SK-N-SH (cell line): ENCODE measurements around the gene PLCB1. TPM values are rescaled to one million over a fixed set of nuclear protein-coding genes. Genes with fewer than 3 reads are reported as not detected.

Experiments
- CTCF ChIA-PET: fragments of 300-600, 350-600 bp; formaldehyde crosslinking; extraction: SDS; loops from one replicate; lab custom pipeline; 2021; lab: Yijun Ruan, JAX
- POLR2A ChIA-PET: fragments of 350-600 bp; sonication (Branson Sonifier 250); formaldehyde crosslinking; extraction: SDS; loops from one replicate; lab custom pipeline; 2020; ENCODE audit warnings: antibody characterized with exemption, inconsistent platforms; lab: Yijun Ruan, JAX
- DNase-seq: peaks from one replicate; pipeline ENCODE4 v3.0.0; 2012
- H2AFZ ChIP-seq: fragments of 200-600 bp; sonication (generic); 2 replicates; pipeline ENCODE4 v1.8.1; 2016; ENCODE audit warnings: antibody characterized with exemption, mild to moderate bottlenecking, low read depth
- H3F3A ChIP-seq: fragments of 200-600 bp; sonication (generic); replicated peaks from 2 replicates; pipeline ENCODE3; 2016; ENCODE audit warnings: antibody characterized with exemption, mild to moderate bottlenecking; ENCODE audit not compliant: insufficient read depth
- H3K27ac ChIP-seq, 2 experiments: fragments of 200-500 bp in 1 of 2; fragments of 200-600 bp in 1 of 2; sonication (Bioruptor generic) in 1 of 2; sonication (generic), shearing (Covaris generic) in 1 of 2; 2 replicates each; pipeline versions ENCODE4 v1.5.1 to v1.6.1; 2014 to 2016; ENCODE audit warnings: low read depth in 2 of 2, inconsistent platforms in 1 of 2, low read length in 1 of 2, mild to moderate bottlenecking in 1 of 2, mixed read lengths in 1 of 2
- H3K27me3 ChIP-seq: fragments of 200-600 bp; sonication (generic), shearing (Covaris generic); 2 replicates; pipeline ENCODE4 v1.6.1; 2016; ENCODE audit warnings: mixed run types; ENCODE audit not compliant: insufficient read depth
- H3K36me3 ChIP-seq, 2 experiments: fragments of 200-500 bp in 1 of 2; fragments of 200-600 bp in 1 of 2; sonication (Bioruptor generic) in 1 of 2; sonication (generic) in 1 of 2; replicated peaks in 1 of 2; 2 replicates each; pipeline versions ENCODE3 to v1.5.1; 2014 to 2016; ENCODE audit warnings: low read length in 1 of 2, mild to moderate bottlenecking in 1 of 2; ENCODE audit not compliant: insufficient read depth in 2 of 2, control insufficient read depth in 1 of 2
- H3K4me1 ChIP-seq, 2 experiments: fragments of 200-500 bp in 1 of 2; fragments of 200-600 bp in 1 of 2; sonication (Bioruptor generic) in 1 of 2; sonication (generic), shearing (Covaris generic) in 1 of 2; 2 replicates each; pipeline versions ENCODE4 v1.5.1 to v1.6.1; 2014 to 2016; ENCODE audit warnings: low read depth in 1 of 2, low read length in 1 of 2, mixed run types in 1 of 2; ENCODE audit not compliant: insufficient read depth in 2 of 2, control insufficient read depth in 1 of 2
- H3K4me2 ChIP-seq: fragments of 200-600 bp; sonication (generic), shearing (Covaris generic); 2 replicates; pipeline ENCODE4 v1.6.1; 2017; ENCODE audit warnings: mixed run types
- H3K4me3 ChIP-seq, 2 experiments: fragments of 200-500 bp in 1 of 2; fragments of 200-600 bp in 1 of 2; sonication (Bioruptor generic) in 1 of 2; sonication (generic), shearing (Covaris generic) in 1 of 2; 2 replicates each; pipeline versions ENCODE4 v1.5.1 to v1.8.1; 2014 to 2016; ENCODE audit warnings: low read depth in 2 of 2, inconsistent platforms in 1 of 2, low read length in 1 of 2, mild to moderate bottlenecking in 1 of 2, mixed read lengths in 1 of 2, moderate library complexity in 1 of 2
- H3K79me2 ChIP-seq: fragments of 200-600 bp; sonication (generic); 2 replicates; pipeline ENCODE4 v1.8.1; 2017; ENCODE audit warnings: mild to moderate bottlenecking; ENCODE audit not compliant: insufficient read depth
- H3K9ac ChIP-seq: fragments of 200-600 bp; sonication (generic); 2 replicates; pipeline ENCODE4 v1.6.1; 2017; ENCODE audit warnings: mixed run types
- H3K9me2 ChIP-seq: fragments of 200-600 bp; sonication (generic); 2 replicates; pipeline ENCODE4 v1.6.1; 2017; ENCODE audit warnings: mixed run types
- H3K9me3 ChIP-seq: fragments of 200-600 bp; sonication (generic); 2 replicates; pipeline ENCODE4 v1.6.1; 2017; ENCODE audit warnings: mixed run types, mild to moderate bottlenecking, moderate library complexity
- H4K20me1 ChIP-seq: fragments of 200-600 bp; sonication (generic); 2 replicates; pipeline ENCODE4 v1.6.1; 2017; ENCODE audit warnings: mild to moderate bottlenecking, mixed run types; ENCODE audit not compliant: insufficient read depth
- CHD2 ChIP-seq: fragments of 150-350 bp; IDR thresholded peaks from 2 replicates; pipeline ENCODE4 v1.6.1; 2018; ENCODE audit warnings: low read length; ENCODE audit not compliant: partially characterized antibody
- ELF1 ChIP-seq: IDR thresholded peaks from 2 replicates; pipeline ENCODE4 v1.4.0; 2012
- FOXJ3 ChIP-seq: sonication (generic); formaldehyde crosslinking; IDR thresholded peaks from 2 replicates; pipeline ENCODE4 v1.5.1; 2020; ENCODE audit warnings: mild to moderate bottlenecking, missing genetic modification reagents
- FOXM1 ChIP-seq: IDR thresholded peaks from 2 replicates; pipeline ENCODE4 v1.4.0; 2012; ENCODE audit warnings: low read depth, mild to moderate bottlenecking
- GABPA ChIP-seq: IDR thresholded peaks from 2 replicates; pipeline ENCODE4 v1.4.0; 2012; ENCODE audit warnings: low read depth, mild to moderate bottlenecking
- GATA2 ChIP-seq: sonication (generic); formaldehyde crosslinking; IDR thresholded peaks from 2 replicates; pipeline ENCODE4 v1.5.0; 2020; ENCODE audit warnings: mild to moderate bottlenecking, missing genetic modification reagents
- JUND ChIP-seq: IDR thresholded peaks from 2 replicates; pipeline ENCODE4 v1.4.0; 2012
- MAX ChIP-seq: IDR thresholded peaks from 2 replicates; pipeline ENCODE4 v1.4.0; 2012; ENCODE audit warnings: low read depth
- NFIC ChIP-seq: IDR thresholded peaks from 2 replicates; pipeline ENCODE4 v1.4.0; 2012; ENCODE audit warnings: borderline replicate concordance
- NRF1 ChIP-seq: IDR thresholded peaks from 2 replicates; pipeline ENCODE4 v1.6.1; 2012; ENCODE audit warnings: low read depth, mild to moderate bottlenecking, low read length
- PBX3 ChIP-seq: IDR thresholded peaks from 2 replicates; pipeline ENCODE4; 2012
- POLR2AphosphoS5 ChIP-seq: IDR thresholded peaks from 2 replicates; pipeline ENCODE4 v1.6.1; 2012; ENCODE audit warnings: low read depth, low read length
- RAD21 ChIP-seq: IDR thresholded peaks from 2 replicates; pipeline ENCODE4 v1.6.1; 2012; ENCODE audit warnings: mild to moderate bottlenecking, low read length
- RCOR1 ChIP-seq: fragments of 150-350 bp; IDR thresholded peaks from 2 replicates; pipeline ENCODE4 v1.6.1; 2017; ENCODE audit warnings: antibody characterized with exemption, low read length
- RFX5 ChIP-seq: IDR thresholded peaks from 2 replicates; pipeline ENCODE4 v1.6.1; 2012; ENCODE audit warnings: mild to moderate bottlenecking, improper control_type of control experiment, low read length
- RXRA ChIP-seq: IDR thresholded peaks from 2 replicates; pipeline ENCODE4 v1.4.0; 2012; ENCODE audit warnings: low read depth, mild to moderate bottlenecking, borderline replicate concordance
- TEAD4 ChIP-seq: IDR thresholded peaks from 2 replicates; pipeline ENCODE4 v1.4.0; 2012; ENCODE audit warnings: mild to moderate bottlenecking, borderline replicate concordance; ENCODE audit not compliant: insufficient read depth
- USF1 ChIP-seq: IDR thresholded peaks from 2 replicates; pipeline ENCODE4 v1.4.0; 2012; ENCODE audit warnings: low read depth, borderline replicate concordance
- USF2 ChIP-seq: fragments of 150-350 bp; IDR thresholded peaks from 2 replicates; pipeline ENCODE4 v1.6.1; 2017; ENCODE audit warnings: antibody characterized with exemption, low read length, low read depth, borderline replicate concordance
- ZBTB33 ChIP-seq: IDR thresholded peaks from 2 replicates; pipeline ENCODE4 v1.4.0; 2012; ENCODE audit warnings: low read depth, borderline replicate concordance
- WGBS: methylation state at CpG from one replicate; pipeline ENCODE4 v1.1.6; 2017; ENCODE audit warnings: low lambda C conversion rate; 5-methylcytosine and 5-hydroxymethylcytosine counted together
- polyA plus RNA-seq, 3 experiments: library from polyadenylated mRNA; depleted of rRNA; stranded (reverse); fragments of >200 nt; gene quantifications; 2 replicates each; pipeline ENCODE4 v1.2.3, GENCODE V29; 2012

PLCB1 gene
- polyA plus RNA-seq, 1 of the 3 experiments (the other 2 are of a cell fraction), result 10.5 TPM

GRCh38 chr20:8117636-8118035 lies 14.4 kb upstream of the PLCB1 start:
- no peak overlapping the region for H3K4me3 ChIP-seq
- H3K27ac ChIP-seq, result peak overlapping the region; percentile 47 to 81; a peak in 3 of 4 replicates
- H3K9me3 ChIP-seq, result no peaks in the 10 kb centered on the region
- TF ChIP-seq NRF1 (no peak), TEAD4 (no peak), USF2 (no peak), RFX5 (no peak), FOXJ3 (CRISPR knock-in tag) (no peak), USF1 (no peak), RXRA (no peak), ZBTB33 (no peak), JUND (no peak), FOXM1 (no peak), ELF1 (no peak), GABPA (no peak), POLR2AphosphoS5 (no peak), GATA2 (no peak), RCOR1 (no peak), CHD2 (no peak), NFIC (no peak), PBX3 (no peak), RAD21 (no peak), MAX (no peak)
- no peak overlapping the region for H3K4me2 ChIP-seq
- ChIA-PET CTCF (no interaction called here), POLR2A (no interaction called here)
- no peak overlapping the region for H3K9ac ChIP-seq
- no peak for DNase-seq
- peaks cover 22 to 29% of the 10 kb centered on the region in 2 experiments; a peak in 3 of 4 replicates for H3K4me1 ChIP-seq
- H4K20me1 ChIP-seq, result no peaks in the 10 kb centered on the region
- H3K9me2 ChIP-seq, result no peaks in the 10 kb centered on the region
- WGBS, result 78% methylated on average over 2 of the region's 3 CpGs
- H2AFZ ChIP-seq, result peak overlapping the region; percentile 12; the same call in 1 of the 2 replicates
- no peaks in the 10 kb centered on the region for H3K27me3 ChIP-seq
- no peaks in the 10 kb centered on the region for H3K36me3 ChIP-seq
- peaks cover 15% of the 10 kb centered on the region for H3F3A ChIP-seq
- no peaks in the 10 kb centered on the region for H3K79me2 ChIP-seq
